HepG2 (cell line): ENCODE data around the gene C6orf15. TPM values are rescaled to one million over a fixed set of nuclear protein-coding genes. Genes with fewer than 3 reads are reported as not detected.
A peak's percentile ranks its signal among the peaks of the same experiment; 100 is the strongest.

Experiments used
- ELF1 ChIP-seq: sonication (generic); formaldehyde crosslinking; IDR thresholded peaks from 2 replicates; pipeline ENCODE4 v1.4.0; 2020; ENCODE audit warnings: missing genetic modification reagents
- FOSL2 ChIP-seq: sonication (generic); formaldehyde crosslinking; IDR thresholded peaks from 2 replicates; pipeline ENCODE4 v1.4.0; 2020; ENCODE audit warnings: missing genetic modification reagents
- HNRNPUL1 ChIP-seq: fragments of 200-400 bp; formaldehyde crosslinking; IDR thresholded peaks from 2 replicates; pipeline ENCODE4 v1.6.1; 2017; ENCODE audit warnings: low read depth, mild to moderate bottlenecking, low read length, moderate library complexity
- KAT8 ChIP-seq: IDR thresholded peaks from 2 replicates; pipeline ENCODE4 v1.6.1; 2016; ENCODE audit warnings: missing genetic modification reagents, missing compliant biosample characterization
- MIXL1 ChIP-seq: IDR thresholded peaks from 2 replicates; pipeline ENCODE4 v1.6.1; 2016
- MLXIP ChIP-seq: sonication (generic); formaldehyde crosslinking; IDR thresholded peaks from 2 replicates; pipeline ENCODE4 v1.9.0; 2021; ENCODE audit warnings: missing genetic modification reagents, borderline replicate concordance
- RERE ChIP-seq: IDR thresholded peaks from 2 replicates; pipeline ENCODE4 v1.6.1; 2016; ENCODE audit warnings: low read depth, missing genetic modification reagents, missing compliant biosample characterization
- RFXANK ChIP-seq: IDR thresholded peaks from 2 replicates; pipeline ENCODE4 v1.6.1; 2016
- SALL1 ChIP-seq: sonication (generic); formaldehyde crosslinking; IDR thresholded peaks from 2 replicates; pipeline ENCODE4 v1.8.0; 2022; ENCODE audit warnings: mild to moderate bottlenecking, missing genetic modification reagents
- SMAD9 ChIP-seq: sonication (generic); formaldehyde crosslinking; IDR thresholded peaks from 2 replicates; pipeline ENCODE4 v1.5.1; 2020; ENCODE audit warnings: mild to moderate bottlenecking, missing genetic modification reagents
- SMC3 ChIP-seq: IDR thresholded peaks from 2 replicates; pipeline ENCODE4 v1.6.1; 2011; ENCODE audit warnings: low read length, improper control_type of control experiment
- USF2 ChIP-seq, 2 experiments: sonication (generic) in 1 of 2; formaldehyde crosslinking in 1 of 2; IDR thresholded peaks; 2 replicates each; pipeline versions ENCODE4 v1.5.1 to v1.6.1; 2011 to 2020; ENCODE audit warnings: borderline replicate concordance in 1 of 2, low read depth in 1 of 2, low read length in 1 of 2, mild to moderate bottlenecking in 1 of 2, missing genetic modification reagents in 1 of 2, moderate library complexity in 1 of 2
- ZFP90 ChIP-seq: sonication (generic); formaldehyde crosslinking; IDR thresholded peaks from 2 replicates; pipeline ENCODE4 v1.8.0; 2022; ENCODE audit warnings: missing genetic modification reagents, mild to moderate bottlenecking, inconsistent platforms, borderline replicate concordance
- ZHX1 ChIP-seq: sonication (generic); formaldehyde crosslinking; IDR thresholded peaks from 2 replicates; pipeline ENCODE4 v1.8.1; 2022; ENCODE audit warnings: low read depth, mild to moderate bottlenecking, missing genetic modification reagents
- ZNF335 ChIP-seq: sonication (generic); formaldehyde crosslinking; IDR thresholded peaks from 2 replicates; pipeline ENCODE4 v1.4.0; 2020; ENCODE audit warnings: missing genetic modification reagents
- ZNF547 ChIP-seq: sonication (generic); formaldehyde crosslinking; IDR thresholded peaks from 2 replicates; pipeline ENCODE4 v1.5.1; 2020; ENCODE audit warnings: mild to moderate bottlenecking, missing genetic modification reagents
- polyA plus RNA-seq, 8 experiments: library from polyadenylated mRNA; depleted of rRNA in 3 of 8; stranded (reverse) in 7 of 8; unstranded in 1 of 8; fragments of >200 nt; fragmentation: Illumina TruSeq in 4 of 8; extraction: Trizol in 4 of 8; gene quantifications; 2 replicates each; pipeline versions ENCODE4 v1.2.1 to v1.2.3, GENCODE V29; 2011 to 2016; ENCODE audit warnings: low read depth in 4 of 8, missing spikeins in 1 of 8, mixed read lengths in 1 of 8; ENCODE audit not compliant: insufficient read depth in 1 of 8
- total RNA-seq, 5 experiments: library from RNA; depleted of rRNA; stranded (reverse); fragments of >200 nt; fragmentation: Illumina TruSeq; extraction: Trizol; gene quantifications; 2 replicates each; pipeline ENCODE4 v1.2.3, GENCODE V29; 2016; ENCODE audit warnings: low read depth in 1 of 5

Gene C6orf15
- total and polyA plus RNA-seq, 2 of the 13 experiments (the other 11 are each of a cell fraction or from before 2014, with no cell fraction given) = not detected

GRCh38 chr6:31068669-31069340 lies 43.6 kb downstream of the C6orf15 start (continued):
- TF ChIP-seq HNRNPUL1 = no peak
- TF ChIP-seq KAT8 (CRISPR knock-in tag) = peak; percentile 42; the same call in 1 of the 2 replicates
- peak; percentile 36; the same call in 1 of the 2 replicates for TF ChIP-seq FOSL2 (CRISPR knock-in tag)
- 0 out of 2 replicates have a peak, but pooled peaks have one; percentile 26 for TF ChIP-seq ZNF547
- TF ChIP-seq SMC3 = peak; percentile 66
- no peak for TF ChIP-seq SMAD9 (CRISPR knock-in tag)
- TF ChIP-seq USF2 (IDR thresholded peaks at IDR 0.05; ENCODE audit: low read depth, low read length) = no peak
- no peak for TF ChIP-seq USF2 (CRISPR knock-in tag; IDR thresholded peaks at IDR 0.05; ENCODE audit: borderline replicate concordance)
- TF ChIP-seq ZNF335 (CRISPR knock-in tag) = 0 out of 2 replicates have a peak, but pooled peaks have one; percentile 61
- peak; percentile 50; the same call in 1 of the 2 replicates for TF ChIP-seq SALL1
- TF ChIP-seq ELF1 (CRISPR knock-in tag) = 0 out of 2 replicates have a peak, but pooled peaks have one; percentile 33
- 0 out of 2 replicates have a peak, but pooled peaks have one; percentile 35 for TF ChIP-seq MIXL1 (CRISPR knock-in tag)
- TF ChIP-seq ZFP90 (CRISPR knock-in tag) = no peak
- no peak for TF ChIP-seq RFXANK (CRISPR knock-in tag)
- TF ChIP-seq ZHX1 = no peak
- TF ChIP-seq RERE (CRISPR knock-in tag) = no peak
- TF ChIP-seq MLXIP (CRISPR knock-in tag) = no peak
